Stomach (tissue), 9 donors: ENCODE results near the gene TOX2. TPM values are rescaled to one million over a fixed set of nuclear protein-coding genes. Genes with fewer than 3 reads are reported as not detected.

Experiments used
- DNase-seq, 2 donors: peaks; one replicate each; pipeline versions ENCODE4 v3.0.0 to v3.0.0-alpha.2; 2013 to 2019
- H3K27ac ChIP-seq, 5 donors: fragments of 200-600 bp in 4 of 5; sonication (generic) in 4 of 5; one replicate each; pipeline ENCODE4 v1.5.1; 2013 to 2019; ENCODE audit warnings: mild to moderate bottlenecking in 1 of 5, moderate library complexity in 1 of 5
- H3K27me3 ChIP-seq, 3 donors: fragments of 200-600 bp; sonication (generic); one replicate each; pipeline ENCODE4 v1.5.1; 2017 to 2019; ENCODE audit warnings: mixed run types in 1 of 3
- H3K36me3 ChIP-seq, 4 donors: fragments of 200-600 bp; sonication (generic); 1 replicate in 3 of 4; 2 replicates in 1 of 4; pipeline ENCODE4 v1.5.1; 2016 to 2019
- H3K4me1 ChIP-seq, 4 donors: fragments of 200-600 bp; sonication (generic); one replicate each; pipeline ENCODE4 v1.5.1; 2016 to 2019
- H3K4me3 ChIP-seq, 4 donors: fragments of 200-600 bp; sonication (generic) in 3 of 4; one replicate each; pipeline ENCODE4 v1.5.1; 2016 to 2019; ENCODE audit warnings: mild to moderate bottlenecking in 1 of 4
- H3K9me3 ChIP-seq, 4 donors: fragments of 200-600 bp; sonication (generic); one replicate each; pipeline ENCODE4 v1.5.1; 2016 to 2019
- CTCF ChIP-seq, 7 experiments: fragments of 450-650 bp in 4 of 7; fragments of 200-600 bp in 3 of 7; sonication (generic) in 3 of 7; IDR thresholded peaks; one replicate each; pipeline ENCODE4 v1.5.1; 2016 to 2019; ENCODE audit warnings: antibody characterized with exemption in 7 of 7, control low read depth in 2 of 7, mild to moderate bottlenecking in 1 of 7
- EP300 ChIP-seq: sonication (generic); formaldehyde crosslinking; IDR thresholded peaks from one replicate; pipeline ENCODE4 v1.6.1; 2017; ENCODE audit warnings: antibody characterized with exemption
- POLR2A ChIP-seq, 4 donors: fragments of 450-650 bp; IDR thresholded peaks; one replicate each; pipeline ENCODE4 v1.6.1; 2016; ENCODE audit warnings: antibody characterized with exemption in 4 of 4, control low read depth in 2 of 4, mild to moderate bottlenecking in 1 of 4, moderate library complexity in 1 of 4
- POLR2AphosphoS5 ChIP-seq, 3 donors: sonication (generic); formaldehyde crosslinking; IDR thresholded peaks; one replicate each; pipeline ENCODE4 v1.6.1; 2016; ENCODE audit warnings: antibody characterized with exemption in 3 of 3
- WGBS, 5 donors: extraction: QIAGEN DNeasy Blood & Tissue Kit in 3 of 5; methylation state at CpG; one replicate each; pipeline versions ENCODE4 v1.1.5 to v1.1.7; 2013 to 2018; 5-methylcytosine and 5-hydroxymethylcytosine counted together
- intact Hi-C: fragments of 100-400 bp; cut with DNase I; formaldehyde crosslinking; loops from one replicate; pipeline ENCODE4 v1.15.1; 2023; ENCODE audit warnings: low total_unique reads
- polyA plus RNA-seq, 3 donors: library from polyadenylated mRNA; stranded (reverse); fragments of 200-250 nt; gene quantifications; one replicate each; pipeline ENCODE4 v1.2.3, GENCODE V29; 2013
- total RNA-seq, 5 donors: library from RNA; depleted of rRNA; stranded (reverse); fragments of >200 nt; gene quantifications; one replicate each; pipeline versions ENCODE4 v1.1.0 to v1.2.3, GENCODE V29; 2014 to 2016
- donor health status: healthy with polysubstance abuse.
- donor health status: Bipolar disorder and iron deficiency.
- donor health status: healthy.

Gene TOX2
- total and polyA plus RNA-seq, 8 donors: 0.87 to 20.2 (median 7.0) TPM; not detected in 1

- no peak for DNase-seq
- H3K27me3 ChIP-seq: no peaks in the 10 kb centered on the region
- H3K9me3 ChIP-seq: no peaks in the 10 kb centered on the region
- no peaks in the 10 kb centered on the region for H3K36me3 ChIP-seq
- H3K27ac ChIP-seq: no peak overlapping the region
- intact Hi-C loops: no loop called here
- TF ChIP-seq CTCF (IDR thresholded peaks at IDR 0.05) (no peak), EP300 (no peak), POLR2A (IDR thresholded peaks at IDR 0.05) (no peak), POLR2AphosphoS5 (IDR thresholded peaks at IDR 0.05) (no peak)
- WGBS, 5 donors: 78 to 85% (median 81%) methylated on average over 9 of the region's 9 CpGs
- no peak overlapping the region for H3K4me3 ChIP-seq
- H3K4me1 ChIP-seq: peaks cover 0 to 7% (median 0%) of the 10 kb centered on the region in 4 donors
These were observed 91.9 kb downstream of the TOX2 start for GRCh38 chr20:44006578-44006977.

DNA sequence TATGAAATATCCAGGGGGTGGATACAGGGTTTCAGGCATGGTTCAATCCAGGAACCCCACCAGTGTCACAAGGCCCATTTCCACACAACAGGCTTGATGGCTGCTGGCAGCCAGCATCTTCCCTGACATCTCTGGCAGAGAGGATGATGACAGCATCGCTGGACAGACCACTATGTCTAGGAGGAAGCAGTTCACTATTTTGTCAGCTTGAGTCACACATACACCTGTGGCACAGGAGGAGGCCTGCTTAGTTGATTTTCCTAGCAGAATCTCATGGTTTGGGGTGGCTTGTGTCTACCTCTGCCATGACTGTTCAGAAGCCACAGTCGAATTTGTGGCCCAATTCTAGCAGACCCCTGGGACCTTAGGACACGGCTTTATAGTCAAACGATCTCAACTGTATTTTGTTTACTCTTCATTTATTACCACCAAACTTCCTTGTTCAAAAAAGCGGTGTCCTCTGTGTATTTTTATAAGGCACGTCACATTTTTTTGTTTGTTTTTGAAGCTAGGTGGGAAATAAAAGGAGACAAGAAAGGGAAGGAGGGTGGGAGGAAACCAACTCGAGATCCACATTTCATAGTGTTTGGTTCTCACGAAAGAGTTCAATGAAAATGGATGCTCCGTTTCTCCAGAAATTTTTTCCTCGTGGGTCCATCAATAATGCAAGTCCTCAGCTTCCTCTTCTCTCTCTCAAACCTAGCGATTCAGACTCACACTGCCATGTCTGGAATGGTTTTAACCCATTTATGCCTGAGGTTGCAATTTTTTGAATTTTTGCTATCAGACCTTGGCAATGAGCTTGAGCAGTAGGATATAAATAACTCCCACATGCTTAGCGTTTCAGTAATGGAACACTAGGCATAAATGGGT, 94.4 kb downstream of the TOX2 start:
- Histone ChIP-seq H3K9me3 (no peaks in the 10 kb centered on the region), H3K4me1 (peaks cover 0 to 7% (median 0%) of the 10 kb centered on the region in 4 donors), H3K27ac (no peak overlapping the region), H3K4me3 (no peak overlapping the region), H3K27me3 (no peaks in the 10 kb centered on the region), H3K36me3 (no peaks in the 10 kb centered on the region)
- intact Hi-C loops: no loop called here
- no peak for DNase-seq
- no peak for TF ChIP-seq CTCF (IDR thresholded peaks at IDR 0.05)
- no peak for TF ChIP-seq POLR2A (IDR thresholded peaks at IDR 0.05)
- no peak for TF ChIP-seq EP300
- TF ChIP-seq POLR2AphosphoS5 (IDR thresholded peaks at IDR 0.05): no peak
- 49 to 57% (median 55%) methylated on average over 12 of the region's 12 CpGs for WGBS, 5 donors

DNA sequence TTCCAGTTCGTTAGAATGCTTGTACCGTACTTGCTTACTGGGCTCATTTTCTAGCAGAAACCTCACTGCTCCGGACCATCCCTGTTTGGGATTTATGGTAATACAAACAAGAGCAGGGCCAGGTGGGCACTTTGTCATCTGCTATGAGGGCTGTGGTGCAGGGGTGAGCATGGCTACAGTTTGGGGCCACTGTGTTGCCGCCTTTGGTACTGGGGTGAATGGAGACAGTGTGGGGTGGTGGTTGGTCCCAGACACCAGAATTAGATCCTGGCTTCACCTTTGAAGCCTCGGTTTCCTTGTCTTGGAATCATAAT, 95.0 kb downstream of the TOX2 start:
- DNase-seq: no peak
- Histone ChIP-seq H3K27me3 (no peaks in the 10 kb centered on the region), H3K9me3 (no peaks in the 10 kb centered on the region), H3K36me3 (no peaks in the 10 kb centered on the region), H3K4me3 (no peak overlapping the region), H3K4me1 (peaks cover 0 to 10% (median 2%) of the 10 kb centered on the region in 4 donors), H3K27ac (no peak overlapping the region)
- intact Hi-C loops: no loop called here
- 84 to 96% (median 90%) methylated on average over 5 of the region's 5 CpGs for WGBS, 5 donors
- TF ChIP-seq POLR2AphosphoS5 (IDR thresholded peaks at IDR 0.05): no peak

DNA sequence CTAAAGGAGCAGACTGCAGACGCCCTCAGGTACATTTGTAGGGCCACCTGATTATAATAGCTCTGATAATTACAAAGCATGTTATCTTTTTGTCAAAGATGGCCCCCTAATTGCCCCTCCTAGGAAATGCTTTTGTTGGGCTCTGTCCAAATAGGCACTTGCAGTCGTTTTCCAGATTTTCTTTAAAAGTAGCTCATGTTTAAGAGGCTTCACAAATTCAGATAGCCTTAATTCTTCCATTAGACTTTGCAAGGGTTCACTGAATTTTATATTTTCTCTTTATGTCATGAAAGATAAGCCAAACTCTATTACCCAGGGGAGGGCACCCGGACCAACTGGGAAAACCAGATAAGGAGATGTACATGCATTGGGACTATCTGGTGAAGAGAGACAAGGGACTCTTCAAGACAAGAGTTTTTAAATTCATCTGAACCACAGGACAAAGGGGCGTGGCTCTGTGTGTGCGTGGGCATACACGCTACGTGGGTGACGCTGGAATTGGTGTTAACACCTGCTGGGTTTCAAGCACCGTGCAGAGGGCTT, 95.6 kb downstream of the TOX2 start:
- Histone ChIP-seq H3K27ac (no peak overlapping the region), H3K9me3 (no peaks in the 10 kb centered on the region), H3K4me1 (peaks cover 0 to 16% (median 8%) of the 10 kb centered on the region in 4 donors), H3K27me3 (no peaks in the 10 kb centered on the region), H3K4me3 (no peak overlapping the region), H3K36me3 (no peaks in the 10 kb centered on the region)
- WGBS, 5 donors: 58 to 72% (median 62%) methylated on average over 9 of the region's 9 CpGs
- no peak for TF ChIP-seq EP300
- no peak for TF ChIP-seq POLR2A (IDR thresholded peaks at IDR 0.05)
- no peak for TF ChIP-seq CTCF (IDR thresholded peaks at IDR 0.05)
- no peak for TF ChIP-seq POLR2AphosphoS5 (IDR thresholded peaks at IDR 0.05)
- DNase-seq: no peak
- intact Hi-C loops: no loop called here
